Cerebellar cortex (tissue), 1 donor: ENCODE measurements around the gene MPC2.
"Not testable (repeated sequence)": the region's sequence is repeated elsewhere in the genome, so short reads cannot be mapped to it uniquely, and the experiment has no call there.

Experiments
- DNase-seq: peaks from one replicate; pipeline ENCODE4 v3.0.0-alpha.2; 2015; ENCODE audit warnings: low spot score

MPC2 gene

DNA sequence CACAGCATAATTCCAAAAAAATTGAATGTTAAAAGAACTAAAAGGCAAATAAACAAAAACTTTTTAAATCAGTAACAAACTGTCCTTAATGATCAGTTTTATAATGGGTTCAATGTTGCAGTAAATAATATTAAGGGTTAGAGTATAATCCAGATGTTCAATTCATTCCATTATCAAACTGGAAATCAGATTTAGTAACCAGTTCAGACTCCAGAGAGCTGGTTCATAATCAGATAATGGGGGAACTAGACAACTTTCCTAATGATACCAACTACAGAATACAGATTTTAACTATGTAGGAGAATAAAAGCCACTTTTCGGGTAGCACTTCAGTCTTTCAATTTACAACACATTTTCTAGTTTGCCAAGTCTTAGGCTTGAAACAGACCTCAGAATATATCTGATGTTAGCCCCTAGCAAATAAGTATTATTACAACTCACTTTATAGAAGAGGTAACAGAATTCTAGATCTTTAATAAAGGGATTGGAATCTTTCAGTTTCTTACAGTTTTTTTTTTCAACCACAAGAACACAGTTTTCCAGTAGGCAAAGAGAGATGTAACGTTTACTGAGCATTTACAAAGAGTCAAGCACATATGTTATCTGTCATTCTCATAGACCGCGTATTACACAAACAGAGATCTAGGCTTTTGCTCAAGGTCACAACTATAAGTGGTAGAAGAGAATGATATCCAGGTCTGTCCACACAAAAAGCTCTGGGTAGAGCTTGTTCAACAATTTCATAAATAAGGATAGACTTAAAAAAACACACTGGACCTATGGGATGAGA lies 2.3 kb downstream of the MPC2 start:
- DNase-seq = peak; percentile 49

DNA sequence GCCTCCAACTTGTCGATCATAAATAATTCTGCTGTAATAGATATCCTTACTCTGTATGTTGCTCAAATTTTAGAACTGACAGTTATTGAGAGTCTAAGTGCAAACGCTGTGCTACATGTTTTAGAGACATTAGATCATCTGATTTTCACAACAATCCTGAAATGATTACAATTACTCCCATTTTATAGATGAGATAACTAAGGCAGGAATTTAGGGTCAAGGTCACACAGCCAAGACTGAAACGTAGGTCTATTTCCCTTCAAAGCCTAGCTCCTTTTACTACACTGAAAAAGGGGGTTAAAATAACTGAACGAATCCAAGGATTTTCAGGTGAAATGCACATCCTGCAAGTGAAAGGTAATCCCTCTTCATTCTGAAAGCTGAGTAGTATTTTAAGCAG lies 3.1 kb downstream of the MPC2 start:
- no peak for DNase-seq

DNA sequence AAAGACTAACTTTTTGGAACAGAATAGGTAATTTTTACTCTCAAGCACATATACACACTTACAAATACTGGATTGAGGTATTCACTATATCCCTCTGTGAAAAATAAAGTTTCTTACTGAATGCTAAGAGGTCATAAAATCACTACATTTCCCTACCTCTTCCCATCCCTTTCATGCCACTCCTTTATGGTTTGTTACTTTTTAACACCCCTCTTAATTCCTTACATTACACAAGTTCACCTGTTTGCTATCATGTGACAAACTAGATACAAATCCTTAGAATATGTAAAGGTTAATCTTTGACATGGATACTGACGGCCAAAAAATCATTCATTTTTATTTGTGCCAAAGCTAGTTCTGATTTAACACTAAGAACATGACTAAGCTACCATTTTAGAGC lies 7.1 kb downstream of the MPC2 start:
- DNase-seq = no peak

DNA sequence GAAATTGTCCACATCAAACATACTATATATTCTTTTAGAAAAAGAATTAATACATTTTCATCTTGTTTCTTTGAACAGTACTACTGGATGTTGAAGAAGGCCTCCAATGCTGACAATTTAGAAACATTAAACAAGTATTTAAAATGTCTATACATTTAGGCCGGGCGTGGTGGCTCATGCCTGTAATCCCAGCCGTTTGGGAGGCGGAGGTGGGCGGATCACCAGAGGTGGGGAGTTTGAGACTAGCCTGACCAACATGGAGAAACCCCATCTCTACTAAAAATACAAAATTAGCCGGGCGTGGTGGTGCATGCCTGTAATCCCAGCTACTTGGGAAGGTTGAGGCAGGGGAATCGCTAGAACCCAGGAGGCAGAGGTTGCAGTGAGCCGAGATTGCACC lies 8.0 kb downstream of the MPC2 start:
- not testable (repeated sequence) for DNase-seq

DNA sequence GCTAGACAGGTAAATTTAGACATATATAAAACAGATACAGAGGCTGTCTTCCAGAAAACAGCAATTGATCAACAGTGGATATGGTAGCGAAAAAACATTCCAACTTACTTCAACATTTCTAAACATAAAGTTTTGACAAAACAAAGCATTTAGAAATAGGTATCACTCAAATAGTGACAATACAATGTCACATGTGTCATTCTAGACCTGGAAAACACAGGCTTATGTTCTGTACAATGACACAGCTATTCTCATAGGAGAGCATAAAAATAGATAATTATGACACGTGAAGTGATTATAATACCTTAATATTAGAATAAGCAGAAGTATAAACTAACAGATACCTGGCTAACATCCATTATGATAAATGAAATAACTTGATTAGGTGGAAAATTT lies 8.4 kb downstream of the MPC2 start:
- no peak for DNase-seq

DNA sequence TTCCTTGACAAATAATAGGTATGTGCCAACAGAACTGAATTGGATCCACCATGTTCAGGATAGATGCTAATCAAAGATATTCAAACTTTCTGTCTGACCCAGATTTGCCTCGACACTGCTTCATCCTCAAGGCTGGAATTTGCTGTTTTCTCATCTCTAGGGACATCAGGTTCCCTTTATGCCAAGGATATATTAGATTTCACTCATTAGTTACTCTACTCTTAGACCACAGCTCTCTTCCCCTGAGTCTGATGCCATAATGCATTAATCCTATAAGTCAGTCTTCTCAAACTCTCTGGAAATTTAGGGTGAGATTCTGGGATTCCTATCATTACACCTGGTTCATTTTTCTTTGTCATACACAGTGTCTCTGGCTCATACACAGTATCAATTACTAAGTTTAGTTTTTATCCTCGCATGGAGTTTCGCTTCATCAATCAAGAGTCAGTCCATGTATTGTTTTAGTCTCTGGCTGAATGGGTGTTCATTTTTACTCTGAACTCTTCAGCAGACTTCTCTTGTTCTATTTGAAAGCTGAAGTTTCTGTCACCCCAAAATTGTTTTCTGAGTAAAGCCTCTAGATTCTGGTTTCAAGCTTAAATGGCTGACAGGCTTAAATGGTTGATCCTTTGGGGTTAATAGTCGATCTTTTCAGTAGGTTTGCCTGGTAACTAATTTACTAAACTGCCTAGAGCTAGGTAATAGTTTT lies 9.7 kb downstream of the MPC2 start:
- DNase-seq = no peak

DNA sequence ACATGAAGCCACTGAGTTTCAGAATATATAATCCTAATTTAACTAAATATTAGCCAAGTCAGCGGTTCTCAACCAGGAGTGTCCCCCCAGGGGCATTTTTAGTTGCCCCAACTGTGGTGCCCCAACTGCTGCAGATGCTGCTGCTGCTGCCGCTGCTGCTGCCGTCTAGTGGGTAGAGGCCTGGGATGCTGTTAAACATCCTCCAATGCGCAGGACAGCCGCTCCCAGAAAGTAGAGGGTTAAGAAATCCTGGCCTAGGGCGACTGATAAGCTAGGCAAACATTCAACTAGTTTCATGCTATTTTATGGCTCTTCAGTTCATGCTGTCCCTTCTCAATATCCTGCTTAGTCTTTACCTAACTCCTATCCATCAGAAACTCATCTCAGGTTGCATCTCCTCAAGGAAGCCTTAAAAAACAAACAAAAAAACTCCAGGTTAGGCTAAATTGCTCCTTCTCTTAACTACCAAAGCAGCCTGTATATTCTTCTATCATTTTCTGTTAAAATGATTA lies 10.3 kb downstream of the MPC2 start:
- no peak for DNase-seq

DNA sequence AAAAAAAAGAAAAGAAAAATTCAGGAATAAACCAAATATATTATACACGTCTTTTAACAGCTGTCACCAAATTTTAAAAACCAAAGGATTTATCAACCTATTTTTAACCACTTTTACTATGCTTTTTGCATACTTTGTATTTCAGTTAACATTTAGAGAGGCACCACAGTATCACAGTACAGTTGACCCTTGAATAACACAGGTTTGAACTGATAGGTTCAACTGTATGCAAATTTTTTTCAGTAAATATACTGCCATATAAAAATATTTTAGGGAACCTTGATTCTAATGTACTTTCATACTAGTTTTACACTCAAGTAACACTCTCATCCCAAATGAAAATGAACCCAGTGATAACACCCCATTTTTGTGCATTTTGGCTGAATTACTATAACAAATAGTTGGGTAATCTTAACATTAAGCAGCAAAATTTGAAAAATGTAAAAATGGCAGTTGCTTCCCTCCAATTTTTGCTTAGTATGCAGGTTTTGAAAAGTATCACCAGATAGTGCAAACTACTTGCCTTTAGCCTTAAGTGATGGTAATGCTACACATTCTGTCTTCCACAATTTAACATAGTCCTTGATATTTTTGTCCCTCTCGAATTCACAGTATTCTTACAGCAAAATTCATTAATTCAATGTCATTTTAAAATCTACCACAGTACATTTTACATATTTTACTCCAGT lies 12.2 kb downstream of the MPC2 start:
- no peak for DNase-seq

DNA sequence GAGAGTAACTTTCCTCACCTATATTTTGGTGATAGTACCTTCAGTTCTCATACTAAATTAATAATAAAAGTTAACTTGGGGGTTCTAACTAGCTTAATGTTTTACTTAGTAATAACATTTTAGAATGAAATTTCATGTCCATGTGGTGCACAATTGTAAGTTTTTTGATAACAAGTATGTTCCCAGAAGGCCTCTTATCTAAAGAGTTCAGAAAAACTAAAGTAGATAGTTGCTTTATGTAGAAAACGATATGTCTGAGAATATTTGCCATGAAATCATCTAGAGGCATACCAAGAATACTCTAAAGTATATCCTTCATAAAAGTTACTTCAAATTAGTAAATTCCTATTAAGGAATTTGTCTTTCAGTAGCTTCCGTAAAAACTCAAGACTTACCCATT lies 12.8 kb downstream of the MPC2 start:
- no peak for DNase-seq

DNA sequence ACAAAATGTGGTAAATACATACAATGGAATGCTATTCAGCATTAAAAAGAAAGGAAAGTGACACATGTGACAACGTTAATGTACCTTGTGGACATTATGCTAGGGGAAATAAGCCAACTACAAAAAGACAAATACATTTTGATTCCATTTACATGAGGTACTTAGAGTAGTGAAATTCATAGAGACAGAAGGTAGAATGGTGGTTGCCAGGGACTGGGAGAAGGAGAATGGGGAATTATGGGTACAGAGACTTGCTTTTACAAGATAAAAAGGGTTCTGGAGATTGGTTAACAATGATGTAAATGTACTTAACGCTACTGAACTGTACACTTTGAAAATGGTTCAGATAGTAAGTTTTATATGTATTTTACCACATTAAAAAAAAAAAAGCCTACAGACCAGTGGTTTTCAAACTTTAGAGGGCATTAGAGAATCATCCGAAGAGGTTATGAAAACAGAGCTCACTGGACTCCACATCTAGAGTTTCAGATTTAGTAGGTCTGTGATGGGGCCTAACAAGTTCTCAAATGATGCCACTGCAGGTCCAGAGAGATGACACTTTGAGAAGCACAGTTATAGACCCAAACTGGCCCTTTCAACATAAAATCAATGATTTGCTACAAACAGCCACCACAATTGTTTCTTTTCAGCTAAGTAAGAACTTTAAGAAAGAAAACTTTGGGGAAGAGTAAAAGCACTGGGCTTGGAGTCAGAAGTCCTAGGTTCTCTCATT lies 13.4 kb downstream of the MPC2 start:
- no peak for DNase-seq

DNA sequence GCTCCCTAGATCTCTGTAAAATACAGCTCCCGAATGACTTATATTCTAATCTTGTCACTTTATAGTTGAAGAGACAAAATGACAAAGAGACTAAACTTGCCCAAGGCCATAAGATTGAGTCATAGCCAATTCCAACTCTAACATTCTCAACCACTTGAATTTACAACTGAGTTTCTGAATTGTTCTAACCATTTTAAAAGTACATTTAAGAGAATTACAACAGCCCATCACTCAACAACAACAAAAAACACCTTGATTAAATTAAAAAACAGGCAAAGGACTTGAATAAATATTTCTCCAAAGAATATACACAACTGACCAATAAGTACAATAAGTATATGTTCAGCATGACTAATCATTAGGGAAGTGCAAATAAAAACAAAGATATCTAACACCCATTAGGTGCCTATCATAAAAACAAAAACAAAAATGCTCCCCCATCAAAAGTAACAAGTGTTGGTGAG lies 14.2 kb downstream of the MPC2 start:
- no peak for DNase-seq

DNA sequence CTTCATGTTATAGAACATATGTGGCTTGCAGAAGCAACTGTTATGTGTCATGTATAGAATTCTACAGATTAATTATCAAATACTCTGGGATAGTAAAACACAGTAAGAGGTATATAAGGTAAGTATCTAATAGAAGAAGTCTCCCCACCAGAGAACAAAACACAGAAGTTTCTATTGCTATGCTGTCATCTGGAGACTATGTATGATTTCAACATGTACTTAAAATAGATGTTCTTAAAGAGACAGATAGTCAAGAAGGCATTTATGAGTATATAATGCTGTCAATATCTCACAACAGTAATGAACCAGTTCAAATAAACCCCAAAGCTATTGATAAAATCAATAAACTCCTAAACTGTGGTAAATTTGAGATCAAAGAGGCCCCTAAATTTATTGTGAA lies 14.8 kb downstream of the MPC2 start:
- no peak for DNase-seq

DNA sequence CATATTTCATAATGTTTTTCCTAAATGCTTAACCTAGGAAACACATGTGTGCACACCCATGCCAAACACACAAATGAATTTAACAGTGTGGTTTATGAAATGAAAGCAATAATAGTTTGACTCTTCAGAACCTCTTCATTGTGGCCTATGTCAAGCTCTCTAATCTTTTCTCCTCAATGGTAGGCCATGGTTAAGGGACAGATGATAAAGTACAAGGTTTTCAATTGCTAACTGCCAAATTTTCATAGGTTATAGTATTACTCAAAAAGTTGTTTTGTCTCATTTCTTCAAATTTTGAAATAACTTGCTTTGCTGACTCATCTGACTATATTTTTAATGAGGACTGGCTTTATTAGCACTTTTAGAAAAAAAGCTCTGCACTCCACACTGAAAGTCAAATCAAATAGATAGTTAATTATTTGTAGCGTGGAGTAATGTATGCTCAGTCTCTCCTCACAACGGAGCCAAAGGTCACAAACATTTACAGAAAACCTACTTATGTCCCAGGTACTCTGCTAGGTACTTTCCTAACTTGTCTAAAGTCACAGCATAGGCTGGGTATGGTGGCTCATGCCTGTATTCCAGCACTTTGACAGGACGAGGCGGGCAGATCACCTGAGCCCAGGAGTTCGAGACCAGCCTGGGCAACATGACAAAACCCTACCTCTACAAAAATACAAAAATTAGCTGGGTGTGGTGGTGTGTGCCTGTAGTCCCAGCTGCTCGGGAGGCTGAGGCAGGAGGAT lies 19.9 kb downstream of the MPC2 start:
- DNase-seq = no peak

DNA sequence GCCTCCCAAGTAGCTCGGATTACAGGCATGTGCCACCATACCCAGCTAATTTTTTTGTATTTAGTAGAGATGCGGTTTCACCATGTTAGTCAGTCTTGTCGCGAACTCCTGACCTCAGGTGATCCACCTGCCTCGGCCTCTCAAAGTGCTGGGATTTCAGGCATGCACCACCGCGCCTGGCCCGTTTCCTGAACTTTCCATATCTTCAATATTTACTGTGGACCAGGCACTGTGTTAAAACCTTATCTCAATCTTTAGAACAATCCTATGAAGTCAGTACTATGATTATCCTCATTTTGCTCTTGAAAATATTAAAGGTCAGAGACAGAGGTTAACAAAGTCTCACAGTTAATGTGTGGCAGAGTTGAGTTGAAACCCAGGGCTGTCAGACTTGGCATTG lies 21.3 kb downstream of the MPC2 start:
- DNase-seq = no peak

DNA sequence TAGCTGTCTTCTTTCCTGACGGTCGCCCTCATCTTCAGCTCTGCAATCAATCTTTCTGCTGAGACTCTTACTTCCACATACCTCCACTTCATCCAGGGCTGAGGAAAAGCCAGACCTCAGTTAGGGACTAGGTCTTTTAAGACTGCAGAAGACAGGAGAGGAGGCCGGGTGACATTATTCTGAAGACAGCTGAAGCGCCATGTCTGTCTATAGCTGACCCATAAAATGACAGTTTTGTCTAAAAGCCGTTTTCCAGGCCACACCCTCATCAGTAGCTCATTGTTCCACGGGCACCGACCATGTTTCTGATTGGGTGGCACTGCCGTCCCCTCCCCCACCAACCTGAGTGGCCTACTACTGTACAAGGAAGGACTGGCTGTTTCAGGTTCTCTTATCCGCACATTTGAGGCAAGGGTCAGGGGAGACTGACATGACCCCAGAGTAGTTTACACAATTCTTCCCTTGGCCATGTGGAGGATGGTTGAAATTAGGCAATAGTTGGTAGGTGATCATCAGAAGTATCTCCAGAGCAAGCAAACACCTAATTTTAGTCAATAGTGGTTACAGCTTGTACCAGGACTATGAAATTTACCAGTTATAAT lies 22.9 kb downstream of the MPC2 start, which contains the start of gene ADCY10:
ADCY10 (minus strand) TSS at position 240 of the 602 bp plus-strand sequence. CDS start 8,994 bp downstream, outside the sequence.
- no peak for DNase-seq

DNA sequence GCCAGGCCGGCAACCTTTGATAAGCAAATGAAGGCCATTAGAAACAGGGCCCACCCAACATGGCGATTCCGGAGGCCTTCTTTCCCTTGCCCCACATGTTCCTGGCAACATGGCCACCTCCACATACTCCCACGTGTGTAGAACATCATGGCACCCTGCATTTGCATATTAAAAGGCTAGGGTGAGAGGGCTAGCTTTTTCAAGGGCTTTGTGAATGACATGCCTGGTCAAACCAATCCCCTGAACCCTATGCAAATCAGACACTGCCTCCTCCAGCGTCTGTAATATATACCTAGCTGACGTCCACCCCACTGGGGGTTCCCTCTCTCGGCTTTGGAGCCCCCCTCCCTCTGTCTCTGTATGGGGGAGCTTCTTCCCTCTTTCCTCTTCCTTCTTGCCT lies 24.6 kb downstream of the MPC2 start:
- no peak for DNase-seq

DNA sequence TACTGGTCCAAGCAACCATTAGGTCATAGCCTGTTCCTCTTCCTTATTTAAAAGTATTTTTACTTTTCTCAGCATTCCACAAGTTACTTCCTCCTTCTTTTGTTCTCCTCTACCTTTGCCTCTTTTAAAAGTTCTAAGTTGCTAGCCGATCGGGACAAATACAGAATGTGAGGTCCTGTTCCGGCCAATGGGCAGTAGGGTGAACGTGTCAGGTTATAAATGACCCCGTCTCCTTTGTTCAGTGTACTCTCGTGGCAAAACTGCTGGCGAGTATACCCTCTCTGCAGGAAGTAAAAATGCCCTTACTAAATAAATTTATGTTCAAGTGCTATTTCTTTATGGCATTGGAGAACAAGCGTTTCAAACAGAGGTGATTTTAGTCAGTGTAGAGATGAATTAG lies 25.5 kb downstream of the MPC2 start:
- no peak for DNase-seq

DNA sequence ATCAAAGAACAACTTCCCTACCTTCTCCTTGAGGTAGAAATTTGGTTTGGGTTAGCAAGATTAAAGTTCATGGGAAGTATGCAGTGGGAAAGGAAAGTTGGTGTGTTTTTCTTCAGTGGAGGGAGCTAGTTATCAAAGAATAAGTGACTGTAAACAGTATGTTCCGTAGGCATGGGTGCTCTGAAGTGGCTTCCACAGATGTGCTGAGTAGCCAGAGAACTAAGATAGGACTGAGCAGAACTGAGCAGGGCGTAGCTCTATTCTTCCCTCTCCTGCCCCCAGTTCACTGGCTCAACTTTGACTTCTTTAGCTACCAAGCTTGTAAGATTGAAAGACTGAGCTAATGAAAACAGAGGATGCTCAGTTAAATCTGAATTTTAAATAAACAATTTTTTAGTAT lies 26.3 kb downstream of the MPC2 start:
- no peak for DNase-seq

DNA sequence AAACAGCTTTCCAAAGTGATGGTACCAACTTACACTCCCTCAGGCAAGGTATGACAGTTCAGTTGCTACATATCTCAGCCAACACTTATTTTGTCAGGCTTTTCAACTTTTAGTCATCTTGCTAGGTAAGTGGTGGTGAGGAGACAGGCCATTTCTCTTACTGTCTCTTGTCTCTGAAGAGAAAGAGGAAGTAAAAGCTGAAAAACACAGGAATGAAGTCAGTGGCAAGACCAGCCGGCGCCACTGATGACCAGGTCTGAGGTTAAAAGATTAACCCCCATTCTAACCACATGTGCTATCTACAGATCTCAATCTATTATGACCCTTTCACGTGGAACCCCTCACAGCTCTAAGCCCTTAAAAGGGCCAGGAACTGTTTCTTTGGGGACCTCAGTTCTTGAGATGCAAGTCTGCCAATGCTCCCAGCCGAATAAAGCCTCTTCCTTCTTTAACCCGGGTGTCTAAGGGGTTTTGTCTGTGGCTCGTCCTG lies 27.1 kb downstream of the MPC2 start:
- no peak for DNase-seq

DNA sequence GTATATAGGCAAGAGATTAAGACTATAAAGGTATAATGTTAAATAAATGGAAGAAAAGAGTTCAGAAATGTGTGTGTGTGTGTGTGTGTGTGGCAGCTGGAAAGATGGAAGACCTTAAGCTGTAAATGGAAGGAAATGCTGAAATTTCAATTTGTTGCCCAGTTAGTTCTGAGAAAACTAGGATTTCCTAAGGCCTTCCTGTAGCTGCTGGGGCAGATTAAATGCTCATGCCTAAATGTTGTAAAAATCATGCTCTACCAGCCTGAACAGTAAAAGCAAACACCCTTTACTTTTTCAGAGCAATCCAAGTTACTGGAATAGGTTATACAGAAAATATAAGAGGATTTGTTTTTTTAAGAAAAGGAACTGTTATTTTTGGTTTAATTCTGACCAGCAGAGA lies 31.2 kb downstream of the MPC2 start:
- no peak for DNase-seq

DNA sequence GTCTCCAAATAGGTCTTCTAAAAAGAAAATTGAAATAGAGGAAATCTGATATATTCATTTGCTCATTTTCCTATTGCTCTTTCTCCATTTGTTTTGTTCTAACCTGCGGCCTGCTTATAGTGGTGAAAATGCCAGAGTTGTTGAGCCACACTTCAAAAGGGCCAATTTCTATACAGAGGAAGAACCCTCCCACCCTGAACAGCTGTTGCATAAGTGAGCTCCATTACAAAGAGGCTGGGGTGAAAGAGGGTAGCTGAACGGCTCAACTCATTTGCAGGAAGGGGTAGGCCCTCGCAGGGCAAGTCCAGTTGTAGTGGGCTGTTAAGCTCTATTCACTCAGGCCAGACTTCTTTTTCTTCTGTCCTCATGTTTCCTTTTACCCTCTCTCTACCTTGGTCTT lies 31.7 kb downstream of the MPC2 start:
- no peak for DNase-seq
